Suprapubic skin (tissue), 4 donors: Measurements from ENCODE around the gene PTX4. TPM values are rescaled to one million over a fixed set of nuclear protein-coding genes. Genes with fewer than 3 reads are reported as not detected.

ENCODE experiments used
- DNase-seq, 2 donors: peaks; one replicate each; pipeline ENCODE4 v3.0.0-alpha.2; 2019; ENCODE audit warnings: low spot score in 2 of 2
- H3K27ac ChIP-seq: fragments of 200-600 bp; sonication (generic); one replicate; pipeline ENCODE4 v1.5.1; 2019
- H3K27me3 ChIP-seq: fragments of 200-600 bp; sonication (generic); one replicate; pipeline ENCODE4 v1.5.1; 2019
- H3K36me3 ChIP-seq: fragments of 200-600 bp; sonication (generic); one replicate; pipeline ENCODE4 v1.5.1; 2019
- H3K4me1 ChIP-seq: fragments of 200-600 bp; sonication (generic); one replicate; pipeline ENCODE4 v1.5.1; 2019
- H3K4me3 ChIP-seq: fragments of 200-600 bp; sonication (generic); one replicate; pipeline ENCODE4 v1.5.1; 2019; ENCODE audit warnings: mild to moderate bottlenecking
- H3K9me3 ChIP-seq: fragments of 200-600 bp; sonication (generic); one replicate; pipeline ENCODE4 v1.5.1; 2019
- CTCF ChIP-seq, 2 donors: fragments of 200-600 bp in 1 of 2; fragments of 450-650 bp in 1 of 2; sonication (generic) in 1 of 2; IDR thresholded peaks; one replicate each; pipeline ENCODE4 v1.5.1; 2016 to 2019; ENCODE audit warnings: antibody characterized with exemption in 2 of 2, mild to moderate bottlenecking in 1 of 2, moderate library complexity in 1 of 2
- EP300 ChIP-seq: sonication (generic); formaldehyde crosslinking; IDR thresholded peaks from one replicate; pipeline ENCODE4 v1.6.1; 2017; ENCODE audit warnings: antibody characterized with exemption
- POLR2A ChIP-seq, 2 donors: fragments of 450-650 bp; IDR thresholded peaks; one replicate each; pipeline ENCODE4 v1.6.1; 2017; ENCODE audit warnings: antibody characterized with exemption in 2 of 2, mild to moderate bottlenecking in 2 of 2, moderate library complexity in 2 of 2
- POLR2AphosphoS5 ChIP-seq, 3 donors: sonication (generic); formaldehyde crosslinking; IDR thresholded peaks; one replicate each; pipeline ENCODE4 v1.6.1; 2017; ENCODE audit warnings: antibody characterized with exemption in 3 of 3
- WGBS: methylation state at CpG from one replicate; pipeline ENCODE4 v1.1.5; 2018; 5-methylcytosine and 5-hydroxymethylcytosine counted together
- total RNA-seq, 4 donors: library from RNA; depleted of rRNA; stranded (reverse); fragments of >200 nt; gene quantifications; one replicate each; pipeline ENCODE4 v1.1.0, GENCODE V29; 2016

PTX4 gene
- total RNA-seq, 4 donors from 2014 or later, result not detected

DNA sequence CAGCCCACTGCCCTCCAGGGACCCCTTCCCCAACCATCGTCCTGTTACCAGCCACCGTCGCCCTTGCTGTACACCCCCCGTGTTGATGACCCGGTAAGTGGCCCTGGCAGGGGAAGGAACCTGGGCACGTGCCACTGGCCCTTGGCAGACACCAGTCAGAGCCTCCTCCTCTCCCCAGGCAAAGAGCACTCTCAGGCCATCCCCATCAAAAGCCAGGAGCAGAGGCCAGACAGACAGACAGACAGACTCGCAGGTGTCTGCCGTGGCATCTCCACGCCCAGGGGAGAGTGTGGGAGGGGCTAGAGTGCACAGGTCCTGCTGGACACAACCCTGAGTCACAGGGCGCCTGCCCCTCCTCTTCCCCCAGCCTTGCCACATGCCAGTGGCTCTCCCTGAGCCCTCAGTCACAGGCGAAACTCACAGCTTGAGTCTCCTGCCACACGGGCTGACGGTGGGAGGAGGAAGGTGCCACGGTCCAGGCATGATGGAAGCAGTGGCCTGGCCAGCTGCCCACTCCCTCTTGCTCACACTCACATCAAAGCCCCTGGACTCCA, 21.7 kb downstream of the PTX4 start:
- H3K27ac ChIP-seq, result no peak overlapping the region
- H3K9me3 ChIP-seq, result no peaks in the 10 kb centered on the region
- no peak for DNase-seq
- H3K4me3 ChIP-seq, result no peak overlapping the region
- peaks cover 21% of the 10 kb centered on the region for H3K4me1 ChIP-seq
- WGBS, result 86% methylated on average over 13 of the region's 14 CpGs
- no peaks in the 10 kb centered on the region for H3K27me3 ChIP-seq
- H3K36me3 ChIP-seq, result no peaks in the 10 kb centered on the region
- no peak for TF ChIP-seq POLR2A (IDR thresholded peaks at IDR 0.05)
- TF ChIP-seq EP300, result no peak
- TF ChIP-seq CTCF (IDR thresholded peaks at IDR 0.05), result no peak
- no peak for TF ChIP-seq POLR2AphosphoS5 (IDR thresholded peaks at IDR 0.05)

DNA sequence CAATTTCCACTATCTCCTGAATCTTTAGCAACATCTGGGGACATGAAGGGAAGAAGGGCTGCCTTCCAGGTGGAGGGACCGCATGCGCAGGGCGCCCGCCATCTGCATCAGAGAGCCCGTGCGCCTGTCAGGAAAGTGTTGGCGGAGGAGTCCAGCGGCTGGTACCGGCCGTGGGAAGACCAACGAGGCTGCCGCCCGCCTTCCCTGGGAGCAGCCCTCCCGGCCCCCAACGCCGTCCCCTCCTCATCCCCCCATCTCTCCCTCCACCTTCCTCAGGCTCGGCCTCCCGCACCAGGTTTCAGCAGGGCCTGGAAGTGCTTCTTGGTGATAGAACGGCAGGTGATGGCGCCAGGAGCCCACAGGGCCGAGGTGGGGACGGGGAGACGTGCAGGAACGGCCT, 22.7 kb downstream of the PTX4 start:
- no peak for TF ChIP-seq CTCF (IDR thresholded peaks at IDR 0.05)
- TF ChIP-seq POLR2AphosphoS5 (IDR thresholded peaks at IDR 0.05), result no peak
- TF ChIP-seq POLR2A (IDR thresholded peaks at IDR 0.05), result no peak
- no peak for TF ChIP-seq EP300

DNA sequence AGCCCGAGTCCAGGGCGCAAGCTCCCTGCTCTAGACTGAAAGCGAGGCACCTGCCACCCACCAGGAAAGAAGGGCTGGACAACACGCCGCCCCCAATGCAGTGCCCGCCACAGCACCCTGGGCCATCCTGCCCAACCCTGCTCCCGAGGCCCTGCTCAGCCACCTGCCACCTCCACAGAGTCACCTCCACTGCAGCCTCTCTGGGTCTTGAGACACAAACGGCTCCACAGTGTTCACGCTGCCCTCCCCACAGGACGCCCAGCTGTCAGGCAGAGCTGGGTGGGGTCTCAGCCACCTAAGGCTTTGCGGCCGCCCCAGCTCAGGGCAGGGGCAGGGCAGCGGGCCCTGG, 23.2 kb downstream of the PTX4 start:
- Histone ChIP-seq H3K4me3 (no peak overlapping the region), H3K9me3 (no peaks in the 10 kb centered on the region), H3K27ac (no peak overlapping the region), H3K4me1 (peaks cover 9% of the 10 kb centered on the region), H3K27me3 (no peaks in the 10 kb centered on the region), H3K36me3 (peaks cover 15% of the 10 kb centered on the region)
- DNase-seq, result no peak
- 81% methylated on average over 5 of the region's 13 CpGs for WGBS
- TF ChIP-seq CTCF (IDR thresholded peaks at IDR 0.05) (no peak), POLR2AphosphoS5 (IDR thresholded peaks at IDR 0.05) (no peak), EP300 (no peak)

More for the DNA sequence above, 22.7 kb downstream of the PTX4 start:
- Histone ChIP-seq H3K9me3 (no peaks in the 10 kb centered on the region), H3K27ac (no peak overlapping the region), H3K4me3 (no peak overlapping the region), H3K27me3 (no peaks in the 10 kb centered on the region), H3K4me1 (peaks cover 12% of the 10 kb centered on the region), H3K36me3 (peaks cover 10% of the 10 kb centered on the region)
- 90% methylated on average over 22 of the region's 24 CpGs for WGBS
- no peak for DNase-seq

DNA sequence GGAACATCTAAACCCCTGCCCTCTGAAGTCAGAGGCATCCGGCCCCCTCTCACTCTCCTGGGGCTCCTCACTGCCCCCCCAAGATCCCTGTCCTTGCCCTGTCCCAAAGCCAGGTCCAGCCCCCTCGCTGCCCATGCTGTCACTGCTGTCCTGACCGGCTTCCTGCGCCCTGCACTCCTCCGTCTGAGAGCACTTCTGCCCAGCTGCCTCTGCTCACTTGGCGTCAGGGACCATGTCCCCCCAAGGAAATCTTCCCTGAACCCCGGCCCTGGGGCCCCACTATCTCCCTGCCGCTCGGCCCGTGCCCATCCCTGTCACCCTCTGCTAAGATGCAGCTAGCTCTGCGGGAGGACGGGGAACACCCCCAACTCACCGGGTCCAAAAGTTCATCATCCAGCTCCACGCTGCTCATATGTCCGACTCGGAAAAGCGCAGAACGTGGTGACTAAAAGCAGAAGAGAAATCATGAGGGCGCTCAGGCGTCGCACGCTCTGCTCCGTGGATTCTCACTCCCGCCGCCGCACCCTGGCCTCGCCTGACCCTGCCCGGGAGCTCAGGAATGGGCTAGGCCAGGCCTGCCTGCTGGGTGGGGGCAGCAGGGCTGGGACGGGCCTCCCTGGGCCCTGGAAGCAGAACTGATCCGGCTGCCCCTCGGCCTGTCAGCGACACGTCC, 23.7 kb downstream of the PTX4 start:
- Histone ChIP-seq H3K4me1 (peaks cover 4% of the 10 kb centered on the region), H3K27me3 (no peaks in the 10 kb centered on the region), H3K9me3 (no peaks in the 10 kb centered on the region), H3K36me3 (peaks cover 20% of the 10 kb centered on the region), H3K4me3 (no peak overlapping the region), H3K27ac (no peak overlapping the region)
- WGBS, result 93% methylated on average over 23 of the region's 33 CpGs
- TF ChIP-seq EP300 (no peak), POLR2AphosphoS5 (IDR thresholded peaks at IDR 0.05) (no peak), POLR2A (IDR thresholded peaks at IDR 0.05) (no peak), CTCF (IDR thresholded peaks at IDR 0.05) (no peak)
- DNase-seq, result peak in 1 of 2 donors; percentile 74

- Histone ChIP-seq H3K4me3 (no peak overlapping the region), H3K27ac (no peak overlapping the region), H3K27me3 (no peaks in the 10 kb centered on the region), H3K36me3 (peaks cover 23% of the 10 kb centered on the region), H3K4me1 (no peaks in the 10 kb centered on the region), H3K9me3 (no peaks in the 10 kb centered on the region)
- TF ChIP-seq CTCF (IDR thresholded peaks at IDR 0.05), result no peak
- TF ChIP-seq POLR2AphosphoS5 (IDR thresholded peaks at IDR 0.05), result no peak
- no peak for TF ChIP-seq POLR2A (IDR thresholded peaks at IDR 0.05)
- no peak for TF ChIP-seq EP300
- DNase-seq, result peak in 1 of 2 donors; percentile 76
- 87% methylated on average over 39 of the region's 41 CpGs for WGBS
These were observed 24.4 kb downstream of the PTX4 start for GRCh38 chr16:1464196-1464893.
